Neuronal stem cell (in vitro differentiated cells): Measurements from ENCODE around the gene NCOA3.
"Not testable (repeated sequence)": the region's sequence is repeated elsewhere in the genome, so short reads cannot be mapped to it uniquely, and the experiment has no call there.

ENCODE experiments used
- DNase-seq: peaks from one replicate; pipeline ENCODE4 v3.0.0-alpha.2; 2013; ENCODE audit warnings: low spot score
- H2AFZ ChIP-seq: one replicate; pipeline ENCODE4 v1.6.1; 2013; ENCODE audit warnings: mild to moderate bottlenecking, low read length, inconsistent platforms
- H2AK5ac ChIP-seq: 2 replicates; pipeline ENCODE4 v1.6.1; 2013; ENCODE audit warnings: low read depth, mild to moderate bottlenecking, inconsistent platforms, low read length, moderate library complexity, mixed read lengths
- H2BK120ac ChIP-seq: 2 replicates; pipeline ENCODE4 v1.6.1; 2013; ENCODE audit warnings: low read depth, mild to moderate bottlenecking, inconsistent platforms, low read length, moderate library complexity, mixed read lengths
- H2BK12ac ChIP-seq: one replicate; pipeline ENCODE4 v1.6.1; 2013; ENCODE audit warnings: low read length, inconsistent platforms
- H2BK15ac ChIP-seq: 2 replicates; pipeline ENCODE4 v1.6.1; 2013; ENCODE audit warnings: mild to moderate bottlenecking, low read length, inconsistent platforms, mixed read lengths
- H2BK5ac ChIP-seq: one replicate; pipeline ENCODE4 v1.6.1; 2013; ENCODE audit warnings: inconsistent platforms, mild to moderate bottlenecking, low read length, moderate library complexity
- H3K14ac ChIP-seq: one replicate; pipeline ENCODE4 v1.6.1; 2013; ENCODE audit warnings: low read length, inconsistent platforms
- H3K18ac ChIP-seq: 2 replicates; pipeline ENCODE4 v1.6.1; 2013; ENCODE audit warnings: low read length, inconsistent platforms
- H3K23ac ChIP-seq: 2 replicates; pipeline ENCODE4 v1.6.1; 2013; ENCODE audit warnings: low read depth, mild to moderate bottlenecking, mixed read lengths, low read length, inconsistent platforms; ENCODE audit not compliant: poor library complexity
- H3K27ac ChIP-seq: replicated peaks from 3 replicates; pipeline ENCODE4 v1.5.1; 2013; ENCODE audit warnings: low read length, inconsistent platforms
- H3K27me3 ChIP-seq, 3 experiments: 2 replicates each; pipeline ENCODE4 v1.6.1; 2013; ENCODE audit warnings: low read length in 3 of 3, mild to moderate bottlenecking in 2 of 3, inconsistent platforms in 1 of 3, low read depth in 1 of 3, mixed read lengths in 1 of 3, moderate library complexity in 1 of 3; ENCODE audit not compliant: control insufficient read depth in 3 of 3, insufficient read depth in 3 of 3
- H3K36me3 ChIP-seq, 2 donors: replicated peaks in 1 of 2; 2 replicates each; pipeline ENCODE4 v1.6.1; 2013; ENCODE audit warnings: low read length in 2 of 2; ENCODE audit not compliant: control insufficient read depth in 2 of 2, insufficient read depth in 2 of 2
- H3K4ac ChIP-seq: 2 replicates; pipeline ENCODE4 v1.6.1; 2013; ENCODE audit warnings: inconsistent platforms, mild to moderate bottlenecking, low read length, moderate library complexity
- H3K4me1 ChIP-seq, 2 donors: 1 replicate in 1 of 2; 2 replicates in 1 of 2; pipeline ENCODE4 v1.6.1; 2013; ENCODE audit warnings: low read length in 2 of 2, low read depth in 1 of 2; ENCODE audit not compliant: control insufficient read depth in 2 of 2, insufficient read depth in 1 of 2
- H3K4me2 ChIP-seq: one replicate; pipeline ENCODE4 v1.6.1; 2013; ENCODE audit warnings: mild to moderate bottlenecking, low read length, inconsistent platforms; ENCODE audit not compliant: insufficient read depth, poor library complexity, severe bottlenecking
- H3K4me3 ChIP-seq, 2 donors: 2 replicates each; pipeline ENCODE4 v1.5.1; 2013; ENCODE audit warnings: low read length in 2 of 2, mild to moderate bottlenecking in 2 of 2, inconsistent platforms in 1 of 2, moderate library complexity in 1 of 2
- H3K79me1 ChIP-seq: one replicate; pipeline ENCODE4 v1.6.1; 2013; ENCODE audit warnings: low read depth, mild to moderate bottlenecking, inconsistent platforms, low read length, moderate library complexity
- H3K9ac ChIP-seq: one replicate; pipeline ENCODE4 v1.6.1; 2013; ENCODE audit warnings: mild to moderate bottlenecking, low read depth, low read length, inconsistent platforms; ENCODE audit not compliant: poor library complexity
- H3K9me3 ChIP-seq, 2 donors: replicated peaks in 1 of 2; 2 replicates each; pipeline versions ENCODE3 to v1.6.1; 2013; ENCODE audit warnings: low read length in 2 of 2, mild to moderate bottlenecking in 2 of 2, inconsistent platforms in 1 of 2, low read depth in 1 of 2, mixed read lengths in 1 of 2, moderate library complexity in 1 of 2; ENCODE audit not compliant: control insufficient read depth in 2 of 2, insufficient read depth in 1 of 2
- H4K8ac ChIP-seq: one replicate; pipeline ENCODE4 v1.6.1; 2013; ENCODE audit warnings: low read depth, mild to moderate bottlenecking, inconsistent platforms, low read length, moderate library complexity
- H4K91ac ChIP-seq: one replicate; pipeline ENCODE4 v1.6.1; 2013; ENCODE audit warnings: low read length, low read depth, mild to moderate bottlenecking, inconsistent platforms; ENCODE audit not compliant: poor library complexity
- WGBS, 2 donors: extraction: QIAGEN DNeasy Blood & Tissue Kit; methylation state at CpG; one replicate each; pipeline ENCODE4 v1.1.7; 2013; ENCODE audit warnings: missing lambda C conversion rate in 2 of 2, mixed read lengths in 1 of 2; ENCODE audit not compliant: insufficient read length in 2 of 2, insufficient replicate concordance in 1 of 2; ENCODE audit errors: extremely low coverage in 2 of 2; 5-methylcytosine and 5-hydroxymethylcytosine counted together

The NCOA3 gene

DNA sequence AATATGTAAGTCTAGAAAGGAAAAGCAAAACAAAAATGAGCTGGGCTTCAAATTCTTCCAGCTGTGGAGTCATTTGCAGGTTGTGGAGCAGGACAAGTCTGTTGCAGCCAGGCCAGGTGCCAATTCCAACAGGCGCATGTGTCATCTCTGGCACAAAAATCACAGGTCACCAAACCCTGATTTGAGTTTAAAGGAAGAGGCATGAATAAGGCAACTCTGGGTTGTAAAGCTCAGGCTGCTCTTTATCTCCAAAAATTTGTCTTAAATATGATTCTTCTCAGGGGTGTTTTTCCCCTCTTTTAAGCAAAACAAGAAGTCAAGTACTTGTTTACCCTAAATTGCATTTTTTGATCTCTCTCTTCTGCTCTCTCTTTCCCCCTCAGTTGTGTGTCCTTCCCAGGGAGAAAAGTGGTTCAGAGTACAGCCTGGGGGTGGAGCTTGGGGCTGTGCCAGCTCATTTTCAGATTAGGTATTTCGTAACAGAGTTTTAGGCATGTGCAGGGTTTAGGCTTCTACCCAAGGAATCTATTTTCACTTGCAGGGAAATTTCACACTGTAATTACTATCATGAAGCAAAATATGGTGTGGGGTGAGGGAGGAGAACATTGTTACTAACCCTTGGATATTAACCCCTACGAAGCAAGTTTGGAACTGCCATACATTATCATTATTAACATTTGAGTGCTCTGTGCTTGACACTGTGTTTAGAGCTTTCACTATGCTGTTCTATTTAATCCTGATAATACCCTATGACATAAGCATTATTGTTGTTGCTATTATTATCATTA, 8.3 kb upstream of the NCOA3 start:
- Histone ChIP-seq H3K23ac (no peak overlapping the region), H2BK12ac (no peak overlapping the region), H2AK5ac (no peak overlapping the region), H3K4ac (no peak overlapping the region), H3K14ac (no peak overlapping the region), H3K4me1 (peaks cover 0 to 6% of the 10 kb centered on the region in 2 donors), H2AFZ (peak overlapping the region; percentile 72), H2BK5ac (no peak overlapping the region), H3K79me1 (no peaks in the 10 kb centered on the region), H4K8ac (no peak overlapping the region), H3K4me3 (no peak overlapping the region), H3K4me2 (no peak overlapping the region), H3K36me3 (no peaks in the 10 kb centered on the region), H2BK120ac (no peak overlapping the region), H3K9me3 (no peaks in the 10 kb centered on the region), H3K27ac (no peak overlapping the region), H2BK15ac (no peak overlapping the region), H3K9ac (no peak overlapping the region), H3K27me3 (no peaks in the 10 kb centered on the region), H4K91ac (no peak overlapping the region), H3K18ac (no peak overlapping the region)
- no CpG with 5 or more reads among the region's 3 CpGs for WGBS, 2 donors
- DNase-seq = no peak

DNA sequence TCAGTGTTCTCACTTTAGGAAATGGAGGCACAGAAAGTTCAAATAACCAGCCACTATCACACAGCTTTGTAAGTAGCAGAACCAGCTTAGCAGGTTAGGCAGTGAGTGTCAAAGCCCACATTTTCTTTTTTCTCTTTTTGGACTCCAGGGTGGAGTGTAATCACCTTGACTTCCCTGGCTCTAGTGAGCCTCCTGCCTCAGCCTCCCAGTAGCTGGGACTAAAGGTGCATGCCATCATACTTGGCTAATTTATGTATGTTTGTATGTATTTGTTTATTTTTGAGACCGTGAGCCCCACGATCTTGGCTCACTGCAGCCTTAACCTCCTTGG, 7.8 kb upstream of the NCOA3 start:
- Histone ChIP-seq H3K4me1 (peaks cover 0 to 6% of the 10 kb centered on the region in 2 donors), H3K79me1 (no peaks in the 10 kb centered on the region), H2BK12ac (no peak overlapping the region), H2AK5ac (no peak overlapping the region), H3K9ac (no peak overlapping the region), H3K4ac (no peak overlapping the region), H3K4me3 (no peak overlapping the region), H4K91ac (no peak overlapping the region), H2BK5ac (no peak overlapping the region), H3K14ac (no peak overlapping the region), H4K8ac (no peak overlapping the region), H3K36me3 (no peaks in the 10 kb centered on the region), H3K27me3 (no peaks in the 10 kb centered on the region), H2BK120ac (no peak overlapping the region), H3K9me3 (no peaks in the 10 kb centered on the region), H2BK15ac (no peak overlapping the region), H3K27ac (no peak overlapping the region), H3K18ac (no peak overlapping the region), H3K23ac (no peak overlapping the region), H3K4me2 (no peak overlapping the region), H2AFZ (no peak overlapping the region)
- DNase-seq = no peak
- WGBS, 2 donors = no CpG with 5 or more reads among the region's 2 CpGs

- not testable (repeated sequence) for H3K4me2 ChIP-seq, H2AFZ ChIP-seq, H2BK5ac ChIP-seq, H3K9me3 ChIP-seq, H3K14ac ChIP-seq, H2BK15ac ChIP-seq, H3K18ac ChIP-seq, H2BK12ac ChIP-seq, H3K27me3 ChIP-seq, H3K4me3 ChIP-seq, H3K27ac ChIP-seq, H3K23ac ChIP-seq, H3K4me1 ChIP-seq, H4K8ac ChIP-seq, H3K79me1 ChIP-seq, H4K91ac ChIP-seq, H2AK5ac ChIP-seq, H3K4ac ChIP-seq, H3K9ac ChIP-seq, DNase-seq, H2BK120ac ChIP-seq, H3K36me3 ChIP-seq
- no CpG with 5 or more reads among the region's 11 CpGs for WGBS, 2 donors
These were observed 7.1 kb upstream of the NCOA3 start for GRCh38 chr20:47494606-47495005.

GRCh38 chr20:47496118-47496517, 5.6 kb upstream of the NCOA3 start:
- Histone ChIP-seq H3K36me3 (no peaks in the 10 kb centered on the region), H3K4me3 (no peak overlapping the region), H3K4me2 (no peak overlapping the region), H2AK5ac (no peak overlapping the region), H4K91ac (no peak overlapping the region), H2BK5ac (no peak overlapping the region), H2AFZ (no peak overlapping the region), H3K9me3 (no peaks in the 10 kb centered on the region), H3K4me1 (peaks cover 0 to 11% of the 10 kb centered on the region in 2 donors), H3K79me1 (no peaks in the 10 kb centered on the region), H3K18ac (no peak overlapping the region), H4K8ac (no peak overlapping the region), H3K9ac (no peak overlapping the region), H2BK15ac (no peak overlapping the region), H3K23ac (no peak overlapping the region), H3K27ac (no peak overlapping the region), H2BK12ac (no peak overlapping the region), H3K14ac (no peak overlapping the region), H3K27me3 (no peaks in the 10 kb centered on the region), H3K4ac (no peak overlapping the region), H2BK120ac (no peak overlapping the region)
- no CpG with 5 or more reads among the region's 1 CpG for WGBS, 2 donors
- no peak for DNase-seq
